Lower leg skin (tissue), 4 donors: Measurements from ENCODE around the gene PIGQ. TPM values are rescaled to one million over a fixed set of nuclear protein-coding genes. Genes with fewer than 3 reads are reported as not detected.

Source experiments
- DNase-seq, 2 donors: peaks; one replicate each; pipeline ENCODE4 v3.0.0-alpha.2; 2019; ENCODE audit warnings: low spot score in 2 of 2
- H3K4me3 ChIP-seq: fragments of 200-600 bp; sonication (generic); 2 replicates; pipeline ENCODE4 v1.5.1; 2017; ENCODE audit warnings: mild to moderate bottlenecking, low read depth; ENCODE audit not compliant: poor library complexity, severe bottlenecking
- POLR2A ChIP-seq, 2 donors: fragments of 450-650 bp; IDR thresholded peaks; one replicate each; pipeline ENCODE4 v1.6.1; 2016 to 2017; ENCODE audit warnings: antibody characterized with exemption in 2 of 2, mild to moderate bottlenecking in 1 of 2, moderate library complexity in 1 of 2
- WGBS, 2 donors: methylation state at CpG; one replicate each; pipeline ENCODE4 v1.1.5; 2018; 5-methylcytosine and 5-hydroxymethylcytosine counted together
- intact Hi-C: fragments of 100-400 bp; cut with DNase I; formaldehyde crosslinking; loops from one replicate; pipeline ENCODE4 v1.15.0; 2023; ENCODE audit warnings: low total_unique reads
- total RNA-seq, 4 donors: library from RNA; depleted of rRNA; stranded (reverse); fragments of >200 nt; gene quantifications; one replicate each; pipeline ENCODE4 v1.1.0, GENCODE V29; 2016
- TF ChIP-seq, protein P1 (sequence below), 3 donors: fragments of 450-650 bp; IDR thresholded peaks; one replicate each; pipeline ENCODE4 v1.5.1; 2016; ENCODE audit warnings: antibody characterized with exemption in 3 of 3, mild to moderate bottlenecking in 3 of 3, moderate library complexity in 2 of 3

Gene PIGQ
- total RNA-seq, 4 donors from 2014 or later, result 33.2 to 46.1 (median 43.5) TPM

DNA sequence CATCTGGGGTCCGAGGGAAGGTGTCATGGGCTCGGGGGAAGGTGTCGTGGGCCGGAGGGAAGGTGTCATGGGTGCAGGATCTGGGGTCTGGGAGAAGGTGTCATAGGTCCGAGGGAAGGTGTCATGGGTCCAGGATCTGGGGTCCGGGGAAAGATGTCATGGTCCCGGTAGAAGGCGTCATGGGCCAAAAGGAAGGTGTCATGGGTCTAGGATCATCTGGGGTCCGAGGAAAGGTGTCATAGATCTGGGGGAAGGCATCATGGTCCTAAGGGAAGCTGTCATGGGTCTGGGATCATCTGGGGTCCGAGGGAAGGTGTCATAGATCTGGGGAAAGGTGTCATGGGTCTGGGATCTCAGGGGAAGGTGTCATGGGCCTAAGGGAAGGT is 21.0 kb downstream of the PIGQ start:
- intact Hi-C loops, result no loop called here
- 40 to 51% methylated on average over 10 of the region's 10 CpGs for WGBS, 2 donors
- TF ChIP-seq POLR2A (IDR thresholded peaks at IDR 0.05), result no peak
- TF ChIP-seq, protein P1, sequence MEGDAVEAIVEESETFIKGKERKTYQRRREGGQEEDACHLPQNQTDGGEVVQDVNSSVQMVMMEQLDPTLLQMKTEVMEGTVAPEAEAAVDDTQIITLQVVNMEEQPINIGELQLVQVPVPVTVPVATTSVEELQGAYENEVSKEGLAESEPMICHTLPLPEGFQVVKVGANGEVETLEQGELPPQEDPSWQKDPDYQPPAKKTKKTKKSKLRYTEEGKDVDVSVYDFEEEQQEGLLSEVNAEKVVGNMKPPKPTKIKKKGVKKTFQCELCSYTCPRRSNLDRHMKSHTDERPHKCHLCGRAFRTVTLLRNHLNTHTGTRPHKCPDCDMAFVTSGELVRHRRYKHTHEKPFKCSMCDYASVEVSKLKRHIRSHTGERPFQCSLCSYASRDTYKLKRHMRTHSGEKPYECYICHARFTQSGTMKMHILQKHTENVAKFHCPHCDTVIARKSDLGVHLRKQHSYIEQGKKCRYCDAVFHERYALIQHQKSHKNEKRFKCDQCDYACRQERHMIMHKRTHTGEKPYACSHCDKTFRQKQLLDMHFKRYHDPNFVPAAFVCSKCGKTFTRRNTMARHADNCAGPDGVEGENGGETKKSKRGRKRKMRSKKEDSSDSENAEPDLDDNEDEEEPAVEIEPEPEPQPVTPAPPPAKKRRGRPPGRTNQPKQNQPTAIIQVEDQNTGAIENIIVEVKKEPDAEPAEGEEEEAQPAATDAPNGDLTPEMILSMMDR (IDR thresholded peaks at IDR 0.05), result no peak
- H3K4me3 ChIP-seq, result peak overlapping the region; percentile 80
- DNase-seq, result no peak

DNA sequence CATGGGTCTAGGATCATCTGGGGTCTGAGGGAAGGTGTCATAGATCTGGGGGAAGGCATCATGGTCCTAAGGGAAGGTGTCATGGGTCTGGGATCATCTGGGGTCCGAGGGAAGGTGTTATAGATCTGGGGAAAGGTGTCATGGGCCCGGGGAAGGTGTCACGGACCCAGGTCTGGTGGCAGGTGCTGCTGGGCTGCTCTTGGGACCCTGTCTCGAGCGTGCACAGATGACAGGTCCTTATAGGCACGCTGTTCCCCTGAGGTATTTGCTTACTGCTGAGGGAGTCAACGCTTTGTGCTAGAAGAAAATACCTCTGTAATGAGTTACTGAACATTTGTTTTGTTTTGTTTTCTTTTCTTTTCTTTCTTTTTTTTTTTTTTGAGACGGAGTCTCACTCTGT is 21.5 kb downstream of the PIGQ start:
- DNase-seq, result no peak
- WGBS, 2 donors, result 72 to 79% methylated on average over 8 of the region's 8 CpGs
- no peak overlapping the region for H3K4me3 ChIP-seq
- intact Hi-C loops, result no loop called here
- TF ChIP-seq POLR2A (IDR thresholded peaks at IDR 0.05), result no peak
- TF ChIP-seq, protein P1 (IDR thresholded peaks at IDR 0.05), result no peak

DNA sequence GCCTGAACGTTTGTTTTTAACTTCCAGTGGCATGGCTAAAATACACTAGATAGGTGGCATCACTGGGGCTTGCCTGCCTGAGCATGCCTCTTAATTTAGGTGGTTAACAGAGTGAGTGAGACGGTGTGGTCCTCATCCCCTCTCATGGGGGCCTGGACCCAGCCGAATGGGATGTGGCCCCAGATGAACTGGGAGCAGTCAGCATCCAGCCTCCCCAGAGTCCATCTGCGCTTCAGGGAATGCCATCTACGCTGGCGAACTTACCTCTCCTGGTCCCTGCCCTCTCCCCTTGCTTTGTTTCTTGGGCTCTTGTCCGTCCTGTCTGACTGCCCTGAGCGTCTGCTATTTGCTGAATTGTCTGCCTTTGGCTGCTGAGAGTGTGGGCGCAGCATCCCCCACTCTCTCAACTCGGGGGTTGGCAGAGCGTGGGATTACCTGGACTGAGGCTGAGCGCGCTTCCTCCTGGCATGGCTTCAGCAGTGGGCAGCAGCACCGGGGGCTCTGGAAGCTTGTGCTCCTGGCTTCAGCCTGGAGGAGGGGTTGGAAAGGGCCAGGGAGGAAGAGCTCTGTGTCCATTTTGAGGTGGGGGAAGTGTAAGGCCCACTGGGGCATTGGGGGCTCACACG is 22.2 kb downstream of the PIGQ start:
- no peak for DNase-seq
- intact Hi-C loops, result no loop called here
- no peak overlapping the region for H3K4me3 ChIP-seq
- WGBS, 2 donors, result 41 to 57% methylated on average over 13 to 15 of the region's 15 CpGs
- TF ChIP-seq POLR2A (IDR thresholded peaks at IDR 0.05), result no peak
- TF ChIP-seq, protein P1 (IDR thresholded peaks at IDR 0.05), result no peak

DNA sequence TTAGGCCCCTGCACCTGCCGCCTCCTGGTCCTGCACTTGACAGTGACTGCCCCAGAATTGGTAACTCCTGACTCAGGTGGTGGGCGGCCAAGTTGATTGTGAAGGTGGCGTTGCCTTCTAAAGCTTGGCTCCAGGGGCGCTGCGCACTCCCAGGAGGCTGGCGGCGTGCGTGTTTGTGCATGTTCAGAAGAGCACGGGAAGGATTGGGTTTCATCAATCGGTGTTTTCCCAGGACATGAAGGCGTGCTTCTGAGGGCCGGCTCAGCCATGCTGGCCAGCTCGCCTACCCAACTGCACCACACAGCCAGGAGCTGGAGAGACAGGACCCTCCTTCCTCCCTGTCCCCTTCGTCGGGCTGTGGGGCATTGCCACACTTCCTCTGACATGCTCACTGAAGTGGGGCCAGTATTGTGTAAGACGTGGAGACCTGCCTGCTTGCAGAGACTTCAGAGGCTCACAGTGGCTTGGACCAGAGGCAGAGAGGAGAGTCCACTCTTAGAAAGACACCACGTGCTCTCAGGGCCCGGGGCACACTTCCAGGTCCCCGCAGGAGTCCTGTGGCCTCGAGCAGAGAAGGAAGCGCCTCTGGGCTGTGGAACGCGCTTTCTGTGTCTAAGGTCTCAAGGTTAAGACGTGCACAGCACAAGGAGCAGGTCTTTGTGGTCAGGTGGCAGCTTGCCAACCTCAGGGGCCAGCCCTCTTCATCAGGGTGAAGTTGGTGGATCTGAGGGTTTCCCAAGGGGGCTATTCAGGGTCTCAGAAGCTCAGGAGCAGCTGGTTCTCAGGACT is 22.9 kb downstream of the PIGQ start:
- 27 to 58% methylated on average over 21 to 23 of the region's 24 CpGs for WGBS, 2 donors
- peak in 1 of 2 donors; percentile 55 for DNase-seq
- intact Hi-C loops, result no loop called here
- TF ChIP-seq, protein P1 (IDR thresholded peaks at IDR 0.05), result peak in 1 of 3 donors; percentile 31
- no peak for TF ChIP-seq POLR2A (IDR thresholded peaks at IDR 0.05)
- H3K4me3 ChIP-seq, result no peak overlapping the region

DNA sequence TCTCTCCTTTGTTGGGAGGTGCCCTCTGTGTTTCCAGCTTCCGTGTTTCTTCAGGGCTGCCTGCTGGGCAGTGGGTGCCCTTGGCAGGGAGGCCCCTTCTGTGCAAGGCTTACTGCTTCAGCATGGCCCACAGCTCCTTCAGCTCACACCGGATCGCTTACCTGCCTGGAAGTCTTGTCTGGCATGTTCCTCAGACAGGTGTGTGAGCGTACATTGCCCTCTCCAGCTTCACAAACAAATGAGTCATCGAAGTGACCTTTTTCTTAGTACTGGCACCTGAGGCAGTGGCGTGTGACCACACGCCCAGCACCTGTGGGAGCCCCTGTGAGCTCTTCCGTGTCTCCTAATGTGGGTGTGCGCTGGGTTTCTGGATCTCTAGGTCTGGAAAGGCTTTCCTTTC is 23.6 kb downstream of the PIGQ start:
- intact Hi-C loops, result no loop called here
- WGBS, 2 donors, result 62 to 77% methylated on average over 9 of the region's 9 CpGs
- TF ChIP-seq POLR2A (IDR thresholded peaks at IDR 0.05), result no peak
- TF ChIP-seq, protein P1 (IDR thresholded peaks at IDR 0.05), result no peak
- no peak overlapping the region for H3K4me3 ChIP-seq
- DNase-seq, result no peak
